Endothelial cell of umbilical vein (primary cell): ENCODE data around the gene ETFBKMT. TPM values are rescaled to one million over a fixed set of nuclear protein-coding genes. Genes with fewer than 3 reads are reported as not detected.

Experiments
- BruUV-seq: library from RNA; stranded (reverse); fragments of 400-500 nt; replicated peaks from 2 replicates; lab custom pipeline; 2021; lab: Mats Ljungman, UMichigan
- CTCF ChIA-PET: fragments of 300-600, 350-600 bp; sonication (Branson Sonifier 250); formaldehyde crosslinking; loops from one replicate; lab custom pipeline; 2021; ENCODE audit warnings: antibody characterized with exemption, inconsistent platforms; lab: Charles Lee
- POLR2A ChIA-PET: fragments of 300-600, 350-600 bp; sonication (Branson Sonifier 250); formaldehyde crosslinking; loops from one replicate; lab custom pipeline; 2021; ENCODE audit warnings: antibody characterized with exemption, inconsistent platforms; lab: Charles Lee
- DNase-seq: peaks from one replicate; pipeline ENCODE4 v3.0.0-alpha.2; 2011; ENCODE audit warnings: low read depth, low spot score
- FAIRE-seq: peaks from 2 replicates; lab custom pipeline; 2011; peaks lifted over from hg19 to GRCh38; lab: Jason Lieb, UNC
- H2AFZ ChIP-seq: 2 replicates; pipeline ENCODE4 v1.6.0; 2012; ENCODE audit warnings: low read depth, low read length, control low read depth, inconsistent platforms
- H3K27ac ChIP-seq: 2 replicates; pipeline ENCODE4 v1.5.1; 2011; ENCODE audit warnings: low read depth, mild to moderate bottlenecking, control low read depth, low read length, moderate library complexity; ENCODE audit not compliant: insufficient read depth
- H3K27me3 ChIP-seq, 2 experiments: 2 replicates each; pipeline versions ENCODE4 v1.6.0 to v1.6.1; 2011; ENCODE audit warnings: low read length in 2 of 2, mixed read lengths in 1 of 2; ENCODE audit not compliant: control insufficient read depth in 2 of 2, insufficient read depth in 2 of 2
- H3K36me3 ChIP-seq, 2 experiments: 2 replicates in 1 of 2; 3 replicates in 1 of 2; pipeline ENCODE4 v1.5.1; 2011; ENCODE audit warnings: low read length in 2 of 2, mild to moderate bottlenecking in 1 of 2, moderate library complexity in 1 of 2; ENCODE audit not compliant: control insufficient read depth in 2 of 2, insufficient read depth in 2 of 2; ENCODE audit errors: extremely low read depth in 1 of 2
- H3K4me1 ChIP-seq: 3 replicates; pipeline ENCODE4 v1.5.1; 2011; ENCODE audit warnings: mild to moderate bottlenecking, low read length; ENCODE audit not compliant: control insufficient read depth, insufficient read depth; ENCODE audit errors: extremely low read depth
- H3K4me2 ChIP-seq: 2 replicates; pipeline ENCODE4 v1.6.1; 2011; ENCODE audit warnings: low read length, control low read depth, mixed read lengths; ENCODE audit not compliant: insufficient read depth
- H3K4me3 ChIP-seq, 3 experiments: fragments of 200-600 bp in 1 of 3; sonication (generic), shearing (Covaris generic) in 1 of 3; replicated peaks in 1 of 3; 2 replicates each; pipeline ENCODE4 v1.5.1; 2011 to 2016; ENCODE audit warnings: control low read depth in 3 of 3, low read length in 3 of 3, mild to moderate bottlenecking in 2 of 3, inconsistent platforms in 1 of 3, low read depth in 1 of 3, moderate library complexity in 1 of 3; ENCODE audit not compliant: insufficient read depth in 1 of 3
- H3K79me2 ChIP-seq: 2 replicates; pipeline ENCODE4 v1.6.0; 2012; ENCODE audit warnings: low read length, inconsistent platforms; ENCODE audit not compliant: control insufficient read depth, insufficient read depth
- H3K9ac ChIP-seq: replicated peaks from 2 replicates; pipeline ENCODE3; 2011; ENCODE audit warnings: low read length, control low read depth; ENCODE audit not compliant: insufficient read depth; ENCODE audit errors: extremely low read depth
- H3K9me1 ChIP-seq: replicated peaks from 3 replicates; pipeline ENCODE4 v1.6.0; 2011; ENCODE audit warnings: mild to moderate bottlenecking, low read length; ENCODE audit not compliant: control insufficient read depth, insufficient read depth; ENCODE audit errors: extremely low read depth
- H3K9me3 ChIP-seq: replicated peaks from 2 replicates; pipeline ENCODE4 v1.5.1; 2012; ENCODE audit warnings: low read length, inconsistent platforms; ENCODE audit not compliant: control insufficient read depth, insufficient read depth
- H4K20me1 ChIP-seq: replicated peaks from 2 replicates; pipeline ENCODE3; 2011; ENCODE audit warnings: mild to moderate bottlenecking, low read length; ENCODE audit not compliant: control insufficient read depth, insufficient read depth; ENCODE audit errors: extremely low read depth
- EZH2 ChIP-seq: IDR thresholded peaks from 2 replicates; pipeline ENCODE4 v1.6.1; 2012; ENCODE audit warnings: borderline replicate concordance, low read depth, mild to moderate bottlenecking, moderate library complexity, low read length, inconsistent platforms; ENCODE audit not compliant: severe bottlenecking
- FOS ChIP-seq: IDR thresholded peaks from 2 replicates; pipeline ENCODE4 v1.6.1; 2011; ENCODE audit warnings: mild to moderate bottlenecking, low read length, moderate library complexity, borderline replicate concordance; ENCODE audit not compliant: insufficient read depth
- GATA2 ChIP-seq: IDR thresholded peaks from 2 replicates; pipeline ENCODE4 v1.7.0; 2011; ENCODE audit warnings: low read depth, mild to moderate bottlenecking, moderate library complexity, mixed read lengths, low read length; ENCODE audit not compliant: insufficient read length, insufficient read depth
- JUN ChIP-seq: IDR thresholded peaks from 2 replicates; pipeline ENCODE4 v1.6.1; 2011; ENCODE audit warnings: borderline replicate concordance, low read depth; ENCODE audit not compliant: insufficient read length, insufficient read depth
- MAX ChIP-seq: IDR thresholded peaks from 2 replicates; pipeline ENCODE4 v1.6.1; 2011; ENCODE audit not compliant: insufficient read depth, insufficient read length
- MYC ChIP-seq: IDR thresholded peaks from one replicate; pipeline ENCODE4 v1.6.1; 2011; ENCODE audit warnings: mild to moderate bottlenecking, low read depth, low read length
- POLR2A ChIP-seq: IDR thresholded peaks from 2 replicates; pipeline ENCODE4 v1.6.1; 2012; ENCODE audit warnings: low read depth, mild to moderate bottlenecking, control low read depth, low read length
- POLR2AphosphoS5 ChIP-seq: IDR thresholded peaks from 2 replicates; pipeline ENCODE4 v1.6.1; 2012; ENCODE audit warnings: low read depth, mild to moderate bottlenecking, control low read depth, low read length, moderate library complexity; ENCODE audit not compliant: insufficient read depth
- dilution Hi-C: fragments of 300-500 bp; cut with MboI; formaldehyde crosslinking; loops from one replicate; pipeline ENCODE4 v1.15.0; 2019; ENCODE audit warnings: low sequenced_read_pairs; ENCODE audit not compliant: extremely low pct_ligation_motif_present
- intact Hi-C: fragments of 100-400 bp; cut with micrococcal nuclease; formaldehyde crosslinking; loops from one replicate; pipeline ENCODE4 v1.10.0; 2022
- polyA plus RNA-seq, 4 experiments: library from polyadenylated mRNA; depleted of rRNA in 3 of 4; stranded (reverse) in 3 of 4; unstranded in 1 of 4; fragments of >200 nt; gene quantifications; 2 replicates each; pipeline versions ENCODE4 v1.2.1 to v1.2.3, GENCODE V29; 2011 to 2012; ENCODE audit warnings: missing spikeins in 1 of 4
- total RNA-seq: library from RNA; stranded (reverse); gene quantifications from 2 replicates; pipeline ENCODE4 v1.2.3, GENCODE V29; 2021
- TF ChIP-seq, protein P1 (sequence below), 2 donors: IDR thresholded peaks; 1 replicate in 1 of 2; 2 replicates in 1 of 2; pipeline ENCODE4 v1.5.1; 2011; ENCODE audit warnings: low read length in 2 of 2, mild to moderate bottlenecking in 2 of 2, moderate library complexity in 2 of 2, control low read depth in 1 of 2, inconsistent platforms in 1 of 2, low read depth in 1 of 2; ENCODE audit not compliant: insufficient read depth in 1 of 2; ENCODE audit errors: extremely low read depth in 1 of 2

ETFBKMT gene
- total and polyA plus RNA-seq, 2 donors (not counting 3 experiments of a cell fraction or from before 2014, with no cell fraction given), result 1.4 to 3.1 TPM

DNA sequence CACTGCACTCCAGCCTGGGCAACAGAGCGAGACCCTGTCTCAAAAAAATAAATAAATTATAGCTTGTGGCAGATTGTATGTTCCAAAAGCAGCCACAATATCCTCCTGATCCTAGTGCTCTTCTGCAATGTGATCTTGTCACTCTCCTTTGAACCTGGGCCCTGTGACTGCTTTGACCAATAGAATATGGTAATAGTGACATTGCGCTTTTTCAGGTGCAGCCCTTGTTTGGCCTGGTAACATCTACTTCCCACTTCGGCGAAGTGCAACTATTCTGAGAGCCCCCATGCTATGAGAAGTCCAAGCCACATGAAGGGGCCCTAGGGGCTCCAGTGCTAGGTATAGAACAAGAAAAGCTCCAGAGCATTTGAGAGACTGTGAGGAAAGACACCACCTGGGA is 37.5 kb upstream of the ETFBKMT start:
- FAIRE-seq (no peak), DNase-seq (no peak)
- no TSS peak for BruUV-seq
- TF ChIP-seq EZH2 (no peak), POLR2A (no peak), JUN (no peak), MAX (no peak), MYC (no peak), GATA2 (no peak), FOS (no peak), POLR2AphosphoS5 (no peak)
- TF ChIP-seq, protein P1, sequence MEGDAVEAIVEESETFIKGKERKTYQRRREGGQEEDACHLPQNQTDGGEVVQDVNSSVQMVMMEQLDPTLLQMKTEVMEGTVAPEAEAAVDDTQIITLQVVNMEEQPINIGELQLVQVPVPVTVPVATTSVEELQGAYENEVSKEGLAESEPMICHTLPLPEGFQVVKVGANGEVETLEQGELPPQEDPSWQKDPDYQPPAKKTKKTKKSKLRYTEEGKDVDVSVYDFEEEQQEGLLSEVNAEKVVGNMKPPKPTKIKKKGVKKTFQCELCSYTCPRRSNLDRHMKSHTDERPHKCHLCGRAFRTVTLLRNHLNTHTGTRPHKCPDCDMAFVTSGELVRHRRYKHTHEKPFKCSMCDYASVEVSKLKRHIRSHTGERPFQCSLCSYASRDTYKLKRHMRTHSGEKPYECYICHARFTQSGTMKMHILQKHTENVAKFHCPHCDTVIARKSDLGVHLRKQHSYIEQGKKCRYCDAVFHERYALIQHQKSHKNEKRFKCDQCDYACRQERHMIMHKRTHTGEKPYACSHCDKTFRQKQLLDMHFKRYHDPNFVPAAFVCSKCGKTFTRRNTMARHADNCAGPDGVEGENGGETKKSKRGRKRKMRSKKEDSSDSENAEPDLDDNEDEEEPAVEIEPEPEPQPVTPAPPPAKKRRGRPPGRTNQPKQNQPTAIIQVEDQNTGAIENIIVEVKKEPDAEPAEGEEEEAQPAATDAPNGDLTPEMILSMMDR (IDR thresholded peaks at IDR 0.05; ENCODE audit: extremely low read depth in 1 of 2, insufficient read depth in 1 of 2, low read depth in 1 of 2, low read length in 2 of 2), result no peak
- Histone ChIP-seq H3K79me2 (no peaks in the 10 kb centered on the region), H3K27me3 (no peaks in the 10 kb centered on the region), H2AFZ (no peak overlapping the region), H3K9me3 (no peaks in the 10 kb centered on the region), H3K4me1 (no peaks in the 10 kb centered on the region), H3K4me2 (no peak overlapping the region), H3K27ac (no peak overlapping the region), H3K36me3 (no peaks in the 10 kb centered on the region), H3K9ac (no peak overlapping the region), H4K20me1 (no peaks in the 10 kb centered on the region), H3K9me1 (no peaks in the 10 kb centered on the region), H3K4me3 (no peak overlapping the region)
- ChIA-PET CTCF (interaction anchor here (0.9 kb wide), 1 partner anchor 25 kb away, joined by 3 read pairs; no protein-coding TSS in a partner anchor), POLR2A (no interaction called here)
- intact Hi-C loops, result no loop called here
- dilution Hi-C loops, result no loop called here
